GM19035 (cell line): ENCODE results near the gene TMEM204.
"Not testable (repeated sequence)": the region's sequence is repeated elsewhere in the genome, so short reads cannot be mapped to it uniquely, and the experiment has no call there.

ENCODE experiments used
- ATAC-seq: cut with Tn5 transposase; IDR thresholded peaks from one replicate; pipeline ENCODE4 v1.9.1; 2021; ENCODE audit not compliant: unreplicated experiment

The TMEM204 gene

DNA sequence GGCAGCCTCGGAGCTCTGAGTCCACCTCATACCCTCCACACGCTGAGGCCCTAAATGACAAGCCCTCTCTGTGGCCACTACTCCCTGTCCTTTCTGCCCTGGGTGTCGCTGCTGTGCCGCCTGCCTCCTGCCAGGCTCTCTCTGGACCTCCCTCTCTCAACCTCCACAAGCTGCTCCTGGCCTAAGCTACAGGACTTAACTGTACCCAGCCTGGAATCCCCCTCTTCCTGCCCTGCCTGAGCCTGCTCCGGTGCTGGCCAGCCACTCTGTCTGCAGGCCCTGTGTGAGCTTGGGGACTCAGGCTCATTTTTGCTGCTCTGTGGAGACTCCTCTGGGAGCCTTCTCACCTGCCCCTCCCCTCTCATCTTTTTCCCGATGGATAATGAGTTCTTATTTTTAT is 56.9 kb downstream of the TMEM204 start:
- ATAC-seq: no peak

DNA sequence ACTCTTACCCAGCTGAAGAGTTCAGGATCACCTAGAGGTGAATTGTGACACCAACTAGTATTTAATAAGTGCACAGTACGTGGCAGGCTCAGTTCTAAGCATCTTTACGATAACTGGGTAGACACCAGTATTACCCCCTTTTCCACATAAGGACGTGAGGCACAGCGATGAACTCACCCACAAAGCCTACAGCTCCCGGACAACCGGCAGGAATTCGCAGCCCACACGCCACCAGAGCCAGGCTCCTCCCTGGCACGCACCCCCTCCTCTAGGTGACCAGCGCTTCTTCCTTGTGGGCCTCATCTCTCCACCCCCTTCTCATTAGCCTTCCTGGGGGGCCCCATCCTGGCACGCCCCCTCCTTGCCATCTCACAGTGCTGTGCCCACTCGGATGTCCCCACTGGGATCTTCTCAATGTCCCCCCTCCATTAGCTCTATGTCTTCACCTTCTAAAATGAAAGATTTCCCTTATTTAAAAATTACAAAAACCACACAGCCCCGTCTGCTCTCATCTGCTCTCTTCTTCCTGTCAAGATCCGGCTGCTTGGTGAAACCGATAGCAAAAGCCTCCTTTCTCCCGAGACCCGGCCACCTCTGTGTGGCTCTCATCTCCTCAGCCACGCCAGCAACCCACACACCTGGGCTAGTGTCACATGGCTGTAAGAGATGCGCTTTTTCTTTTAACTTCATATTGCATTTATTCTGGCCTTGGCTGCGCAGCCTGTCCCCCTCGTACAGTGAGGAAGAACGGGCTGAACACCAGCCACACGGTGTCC is 57.7 kb downstream of the TMEM204 start:
- no peak for ATAC-seq

DNA sequence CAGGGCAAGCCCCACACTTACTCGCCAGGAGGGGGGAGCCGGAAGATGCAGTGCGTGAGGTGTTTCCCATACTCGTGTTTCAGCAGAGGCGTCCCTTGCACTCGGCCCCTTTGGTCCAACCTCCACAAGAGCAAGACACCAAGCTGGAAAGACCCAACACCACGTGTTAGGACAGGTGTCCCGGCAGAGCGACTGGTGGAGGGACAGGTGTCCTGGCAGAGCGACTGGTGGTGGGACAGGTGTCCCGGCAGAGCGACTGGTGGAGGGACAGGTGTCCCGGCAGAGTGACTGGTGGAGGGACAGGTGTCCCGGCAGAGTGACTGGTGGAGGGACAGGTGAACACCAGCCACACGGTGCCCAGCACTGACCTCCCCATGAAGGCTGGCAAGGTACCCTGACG is 59.0 kb downstream of the TMEM204 start:
- ATAC-seq: no peak

DNA sequence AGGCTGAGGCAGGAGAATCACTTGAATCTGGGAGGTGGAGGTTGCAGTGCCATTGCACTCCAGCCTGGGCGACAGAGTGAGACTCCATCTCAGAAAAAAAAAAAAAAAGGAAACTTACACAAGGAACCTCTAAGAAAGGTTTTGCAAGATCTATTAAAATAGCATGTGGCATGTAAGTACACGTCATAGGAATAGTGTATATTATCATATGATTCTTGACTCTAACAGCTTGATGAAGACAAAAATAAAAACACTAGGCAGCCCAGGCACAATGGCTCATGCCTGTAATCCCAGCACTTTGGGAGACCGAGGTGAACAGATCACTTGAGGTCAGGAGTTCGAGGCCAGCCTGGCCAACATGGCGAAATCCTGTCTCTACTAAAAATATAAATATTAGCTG is 62.0 kb downstream of the TMEM204 start:
- ATAC-seq: not testable (repeated sequence)

DNA sequence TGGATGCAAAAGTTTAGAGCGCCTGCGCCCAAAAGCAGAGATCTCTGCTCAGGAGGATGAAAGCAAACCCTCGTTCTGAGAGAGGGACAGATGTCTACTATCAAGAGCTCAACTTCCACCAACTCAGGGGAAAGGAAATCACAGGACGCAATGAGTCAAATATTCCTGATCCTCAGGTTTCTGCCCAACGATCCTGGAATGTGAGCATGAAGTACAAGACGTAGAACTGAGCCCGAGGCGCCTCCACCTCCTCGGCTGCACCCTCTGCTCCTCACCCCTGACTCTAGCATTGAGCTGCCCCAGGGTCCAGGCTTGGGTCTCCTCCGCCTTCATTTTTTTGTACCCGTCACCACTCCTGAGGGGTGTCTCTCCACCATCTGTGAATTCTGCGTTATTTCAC is 63.0 kb downstream of the TMEM204 start:
- no peak for ATAC-seq

DNA sequence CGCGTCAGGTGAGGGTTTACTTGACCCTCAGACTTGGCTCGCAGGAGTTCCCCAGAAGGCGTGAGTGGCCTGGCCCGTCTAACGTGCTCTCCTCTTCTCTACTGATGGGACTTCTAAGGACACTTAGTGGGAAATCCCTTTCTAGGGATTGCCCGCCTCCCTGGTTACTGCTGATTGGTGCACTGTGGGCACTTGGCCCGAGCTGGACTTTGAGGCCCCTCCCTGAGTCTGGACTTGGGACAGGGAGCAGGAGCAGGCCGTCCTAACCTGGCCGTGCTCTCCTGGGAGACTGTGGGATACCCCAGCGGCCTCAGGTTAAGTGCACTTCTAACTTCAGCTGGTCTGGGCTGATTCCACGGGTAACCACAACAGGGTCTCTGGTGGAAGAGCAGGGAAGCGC is 63.7 kb downstream of the TMEM204 start:
- ATAC-seq: no peak

DNA sequence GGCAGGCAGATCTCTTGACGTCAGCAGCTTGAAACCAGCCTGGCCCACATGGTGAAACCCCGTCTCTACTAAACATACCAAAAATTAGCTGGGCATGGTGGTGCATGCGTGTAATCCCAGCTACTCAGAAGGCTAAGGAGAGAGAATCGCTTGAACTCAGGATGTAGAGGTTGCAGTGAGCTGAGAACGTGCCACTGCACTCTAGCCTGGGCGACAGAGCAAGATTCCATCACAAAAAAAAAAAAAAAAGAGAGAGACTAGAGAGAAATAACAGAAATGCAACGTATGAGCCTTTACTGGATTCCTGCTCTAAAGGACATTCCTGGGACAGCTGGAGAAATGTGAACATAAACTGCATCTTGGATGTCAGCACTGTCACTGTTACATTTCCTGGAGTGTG is 67.6 kb downstream of the TMEM204 start:
- no peak for ATAC-seq

DNA sequence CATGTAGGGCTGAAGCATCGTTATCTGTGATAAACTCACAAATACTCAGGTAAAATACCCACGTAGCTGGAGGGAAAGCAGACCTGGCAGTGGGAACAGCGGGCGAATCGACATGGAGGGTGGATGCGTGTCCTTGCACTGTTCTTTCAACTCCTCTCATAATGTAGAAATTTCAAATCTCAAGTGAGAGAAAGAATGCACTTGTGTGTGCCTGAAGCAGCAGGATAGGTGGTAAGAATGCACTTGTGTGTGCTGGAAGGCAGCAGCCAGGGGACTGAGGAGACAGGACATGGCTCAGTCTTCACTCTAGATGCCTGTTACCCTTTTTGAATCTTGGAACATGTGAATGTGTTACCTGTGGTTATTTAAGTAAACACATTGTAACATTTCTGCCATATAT is 68.0 kb downstream of the TMEM204 start:
- no peak for ATAC-seq

DNA sequence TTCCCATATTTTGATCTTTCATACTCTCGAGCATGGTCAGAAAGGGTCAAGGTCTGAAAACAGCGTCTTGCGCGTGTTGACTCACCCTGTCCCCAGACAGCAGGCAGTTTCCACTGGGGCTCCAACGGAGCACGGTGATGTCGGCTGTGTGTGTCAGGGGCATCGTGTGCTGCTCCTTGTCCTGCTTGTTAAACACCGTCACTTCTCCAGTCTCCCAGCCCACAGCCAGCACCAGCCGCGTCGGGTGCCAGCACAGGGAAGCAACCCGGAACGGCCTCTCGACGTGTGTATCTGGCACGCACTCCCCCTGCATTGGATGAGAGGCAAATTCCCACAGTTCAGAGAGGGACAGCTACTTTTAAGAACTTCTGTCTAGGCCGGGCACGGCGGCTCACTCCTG is 68.8 kb downstream of the TMEM204 start:
- no peak for ATAC-seq
